HepG2 (cell line): ENCODE data around the gene PPCDC. TPM values are rescaled to one million over a fixed set of nuclear protein-coding genes. Genes with fewer than 3 reads are reported as not detected.

Source experiments
- CENPX ChIP-seq: sonication (generic); formaldehyde crosslinking; IDR thresholded peaks from 2 replicates; pipeline ENCODE4 v1.9.0; 2021; ENCODE audit warnings: mild to moderate bottlenecking, missing genetic modification reagents, moderate library complexity
- KLF12 ChIP-seq: sonication (generic); formaldehyde crosslinking; IDR thresholded peaks from 2 replicates; pipeline ENCODE4 v1.4.0; 2020; ENCODE audit warnings: missing genetic modification reagents, borderline replicate concordance
- MAFG ChIP-seq: sonication (generic); formaldehyde crosslinking; IDR thresholded peaks from 2 replicates; pipeline ENCODE4 v1.5.1; 2020; ENCODE audit warnings: mild to moderate bottlenecking, missing genetic modification reagents
- POLR2AphosphoS5 ChIP-seq: IDR thresholded peaks from 2 replicates; pipeline ENCODE4 v1.6.1; 2012; ENCODE audit warnings: low read depth, low read length
- RAD21 ChIP-seq: fragments of 450-650 bp; formaldehyde crosslinking; IDR thresholded peaks from 2 replicates; pipeline ENCODE4 v1.5.0; 2020; ENCODE audit warnings: mild to moderate bottlenecking
- SALL2 ChIP-seq: sonication (generic); formaldehyde crosslinking; IDR thresholded peaks from 2 replicates; pipeline ENCODE4 v1.8.1; 2023; ENCODE audit warnings: mild to moderate bottlenecking, missing genetic modification reagents, inconsistent platforms
- STAT5B ChIP-seq: sonication (generic); formaldehyde crosslinking; IDR thresholded peaks from 2 replicates; pipeline ENCODE4 v1.4.0; 2020; ENCODE audit warnings: missing genetic modification reagents
- TGIF2 ChIP-seq: IDR thresholded peaks from 2 replicates; pipeline ENCODE4 v1.6.1; 2016; ENCODE audit warnings: control low read depth, missing compliant biosample characterization
- ZFP41 ChIP-seq: sonication (generic); formaldehyde crosslinking; IDR thresholded peaks from 2 replicates; pipeline ENCODE4 v1.4.0; 2020; ENCODE audit warnings: mild to moderate bottlenecking, missing genetic modification reagents, borderline replicate concordance
- ZMYM2 ChIP-seq: sonication (generic); formaldehyde crosslinking; IDR thresholded peaks from 2 replicates; pipeline ENCODE4 v1.8.0; 2022; ENCODE audit warnings: mild to moderate bottlenecking, missing genetic modification reagents
- ZSCAN29 ChIP-seq: sonication (generic); formaldehyde crosslinking; conservative IDR thresholded peaks from 2 replicates; pipeline ENCODE4 v1.4.0; 2020; ENCODE audit warnings: mild to moderate bottlenecking, missing genetic modification reagents
- polyA plus RNA-seq, 8 experiments: library from polyadenylated mRNA; depleted of rRNA in 3 of 8; stranded (reverse) in 7 of 8; unstranded in 1 of 8; fragments of >200 nt; fragmentation: Illumina TruSeq in 4 of 8; extraction: Trizol in 4 of 8; gene quantifications; 2 replicates each; pipeline versions ENCODE4 v1.2.1 to v1.2.3, GENCODE V29; 2011 to 2016; ENCODE audit warnings: low read depth in 4 of 8, missing spikeins in 1 of 8, mixed read lengths in 1 of 8; ENCODE audit not compliant: insufficient read depth in 1 of 8
- total RNA-seq, 5 experiments: library from RNA; depleted of rRNA; stranded (reverse); fragments of >200 nt; fragmentation: Illumina TruSeq; extraction: Trizol; gene quantifications; 2 replicates each; pipeline ENCODE4 v1.2.3, GENCODE V29; 2016; ENCODE audit warnings: low read depth in 1 of 5
- TF ChIP-seq, protein P1 (sequence below): sonication (generic); formaldehyde crosslinking; conservative IDR thresholded peaks from 2 replicates; pipeline ENCODE4 v1.8.0; 2022; ENCODE audit warnings: missing genetic modification reagents
- TF ChIP-seq, protein P2 (sequence below): sonication (generic); formaldehyde crosslinking; IDR thresholded peaks from 2 replicates; pipeline ENCODE4 v1.4.0; 2020; ENCODE audit warnings: missing genetic modification reagents
- TF ChIP-seq, protein P3 (sequence below): sonication (generic); formaldehyde crosslinking; IDR thresholded peaks from 2 replicates; pipeline ENCODE4 v1.9.0; 2021; ENCODE audit warnings: missing genetic modification reagents, borderline replicate concordance
- TF ChIP-seq, protein P4 (sequence below): sonication (generic); formaldehyde crosslinking; IDR thresholded peaks from 2 replicates; pipeline ENCODE4 v1.4.0; 2020; ENCODE audit warnings: low read depth, mild to moderate bottlenecking, missing genetic modification reagents
- TF ChIP-seq, protein P5 (sequence below): sonication (generic); formaldehyde crosslinking; IDR thresholded peaks from 2 replicates; pipeline ENCODE4 v1.9.0; 2021; ENCODE audit warnings: missing genetic modification reagents, borderline replicate concordance
- TF ChIP-seq, protein P6 (sequence below): sonication (generic); formaldehyde crosslinking; IDR thresholded peaks from 2 replicates; pipeline ENCODE4 v1.5.0; 2020; ENCODE audit warnings: missing genetic modification reagents, mild to moderate bottlenecking, borderline replicate concordance
- TF ChIP-seq, protein P7 (sequence below): sonication (generic); formaldehyde crosslinking; conservative IDR thresholded peaks from 2 replicates; pipeline ENCODE4 v1.5.0; 2020; ENCODE audit warnings: missing genetic modification reagents

PPCDC gene
- total and polyA plus RNA-seq, 2 of the 13 experiments (the other 11 are each of a cell fraction or from before 2014, with no cell fraction given): 12.3 to 12.8 TPM

DNA sequence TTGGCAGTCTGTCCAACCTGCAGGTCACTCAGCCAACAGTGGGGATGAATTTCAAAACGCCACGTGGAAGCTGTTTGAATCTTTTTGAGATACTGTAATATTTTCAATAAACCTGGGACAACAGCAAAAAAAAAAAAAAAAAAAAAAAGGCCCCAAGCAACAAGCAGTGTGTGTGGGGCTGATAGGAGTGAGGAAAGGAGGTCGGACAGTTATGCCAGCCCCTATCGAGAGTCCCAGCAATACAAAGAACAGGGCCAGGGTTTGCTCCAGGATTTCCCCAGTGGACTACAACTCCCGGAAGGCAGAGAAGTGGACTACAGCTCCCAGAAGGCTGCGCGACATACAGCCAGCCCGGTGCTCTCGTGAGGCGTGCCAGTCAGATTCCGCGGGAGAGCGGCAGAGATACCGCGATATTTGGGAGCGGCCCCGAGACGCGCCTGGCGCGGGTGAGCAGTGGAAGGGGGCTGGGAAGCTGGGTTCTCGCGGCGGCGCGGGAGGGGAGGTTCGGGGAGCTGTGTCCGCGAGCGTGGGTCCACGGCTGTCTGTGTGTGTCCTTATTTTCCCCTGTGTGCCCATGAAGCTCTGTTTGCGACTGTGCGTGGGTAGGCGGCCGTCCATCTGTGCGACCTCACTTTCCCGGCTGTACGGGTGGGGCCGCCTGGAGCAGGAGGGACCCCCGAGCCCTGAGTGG, at the start of gene PPCDC (continued):
- no peak for TF ChIP-seq MAFG
- TF ChIP-seq SALL2 (CRISPR knock-in tag): peak; percentile 81; the same call in 1 of the 2 replicates
- TF ChIP-seq ZSCAN29: no peak
- TF ChIP-seq, protein P1, sequence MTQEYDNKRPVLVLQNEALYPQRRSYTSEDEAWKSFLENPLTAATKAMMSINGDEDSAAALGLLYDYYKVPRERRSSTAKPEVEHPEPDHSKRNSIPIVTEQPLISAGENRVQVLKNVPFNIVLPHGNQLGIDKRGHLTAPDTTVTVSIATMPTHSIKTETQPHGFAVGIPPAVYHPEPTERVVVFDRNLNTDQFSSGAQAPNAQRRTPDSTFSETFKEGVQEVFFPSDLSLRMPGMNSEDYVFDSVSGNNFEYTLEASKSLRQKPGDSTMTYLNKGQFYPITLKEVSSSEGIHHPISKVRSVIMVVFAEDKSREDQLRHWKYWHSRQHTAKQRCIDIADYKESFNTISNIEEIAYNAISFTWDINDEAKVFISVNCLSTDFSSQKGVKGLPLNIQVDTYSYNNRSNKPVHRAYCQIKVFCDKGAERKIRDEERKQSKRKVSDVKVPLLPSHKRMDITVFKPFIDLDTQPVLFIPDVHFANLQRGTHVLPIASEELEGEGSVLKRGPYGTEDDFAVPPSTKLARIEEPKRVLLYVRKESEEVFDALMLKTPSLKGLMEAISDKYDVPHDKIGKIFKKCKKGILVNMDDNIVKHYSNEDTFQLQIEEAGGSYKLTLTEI (CRISPR knock-in tag): no peak
- TF ChIP-seq POLR2AphosphoS5: peak; percentile 96
- TF ChIP-seq, protein P2, sequence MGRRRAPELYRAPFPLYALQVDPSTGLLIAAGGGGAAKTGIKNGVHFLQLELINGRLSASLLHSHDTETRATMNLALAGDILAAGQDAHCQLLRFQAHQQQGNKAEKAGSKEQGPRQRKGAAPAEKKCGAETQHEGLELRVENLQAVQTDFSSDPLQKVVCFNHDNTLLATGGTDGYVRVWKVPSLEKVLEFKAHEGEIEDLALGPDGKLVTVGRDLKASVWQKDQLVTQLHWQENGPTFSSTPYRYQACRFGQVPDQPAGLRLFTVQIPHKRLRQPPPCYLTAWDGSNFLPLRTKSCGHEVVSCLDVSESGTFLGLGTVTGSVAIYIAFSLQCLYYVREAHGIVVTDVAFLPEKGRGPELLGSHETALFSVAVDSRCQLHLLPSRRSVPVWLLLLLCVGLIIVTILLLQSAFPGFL (CRISPR knock-in tag): no peak
- no peak for TF ChIP-seq ZMYM2 (CRISPR knock-in tag)
- TF ChIP-seq TGIF2 (CRISPR knock-in tag): no peak
- TF ChIP-seq, protein P3, sequence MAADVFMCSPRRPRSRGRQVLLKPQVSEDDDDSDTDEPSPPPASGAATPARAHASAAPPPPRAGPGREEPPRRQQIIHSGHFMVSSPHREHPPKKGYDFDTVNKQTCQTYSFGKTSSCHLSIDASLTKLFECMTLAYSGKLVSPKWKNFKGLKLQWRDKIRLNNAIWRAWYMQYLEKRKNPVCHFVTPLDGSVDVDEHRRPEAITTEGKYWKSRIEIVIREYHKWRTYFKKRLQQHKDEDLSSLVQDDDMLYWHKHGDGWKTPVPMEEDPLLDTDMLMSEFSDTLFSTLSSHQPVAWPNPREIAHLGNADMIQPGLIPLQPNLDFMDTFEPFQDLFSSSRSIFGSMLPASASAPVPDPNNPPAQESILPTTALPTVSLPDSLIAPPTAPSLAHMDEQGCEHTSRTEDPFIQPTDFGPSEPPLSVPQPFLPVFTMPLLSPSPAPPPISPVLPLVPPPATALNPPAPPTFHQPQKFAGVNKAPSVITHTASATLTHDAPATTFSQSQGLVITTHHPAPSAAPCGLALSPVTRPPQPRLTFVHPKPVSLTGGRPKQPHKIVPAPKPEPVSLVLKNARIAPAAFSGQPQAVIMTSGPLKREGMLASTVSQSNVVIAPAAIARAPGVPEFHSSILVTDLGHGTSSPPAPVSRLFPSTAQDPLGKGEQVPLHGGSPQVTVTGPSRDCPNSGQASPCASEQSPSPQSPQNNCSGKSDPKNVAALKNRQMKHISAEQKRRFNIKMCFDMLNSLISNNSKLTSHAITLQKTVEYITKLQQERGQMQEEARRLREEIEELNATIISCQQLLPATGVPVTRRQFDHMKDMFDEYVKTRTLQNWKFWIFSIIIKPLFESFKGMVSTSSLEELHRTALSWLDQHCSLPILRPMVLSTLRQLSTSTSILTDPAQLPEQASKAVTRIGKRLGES (CRISPR knock-in tag): no peak
- TF ChIP-seq, protein P4, sequence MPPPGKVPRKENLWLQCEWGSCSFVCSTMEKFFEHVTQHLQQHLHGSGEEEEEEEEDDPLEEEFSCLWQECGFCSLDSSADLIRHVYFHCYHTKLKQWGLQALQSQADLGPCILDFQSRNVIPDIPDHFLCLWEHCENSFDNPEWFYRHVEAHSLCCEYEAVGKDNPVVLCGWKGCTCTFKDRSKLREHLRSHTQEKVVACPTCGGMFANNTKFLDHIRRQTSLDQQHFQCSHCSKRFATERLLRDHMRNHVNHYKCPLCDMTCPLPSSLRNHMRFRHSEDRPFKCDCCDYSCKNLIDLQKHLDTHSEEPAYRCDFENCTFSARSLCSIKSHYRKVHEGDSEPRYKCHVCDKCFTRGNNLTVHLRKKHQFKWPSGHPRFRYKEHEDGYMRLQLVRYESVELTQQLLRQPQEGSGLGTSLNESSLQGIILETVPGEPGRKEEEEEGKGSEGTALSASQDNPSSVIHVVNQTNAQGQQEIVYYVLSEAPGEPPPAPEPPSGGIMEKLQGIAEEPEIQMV: no peak; the same call in 1 of the 2 replicates
- no peak for TF ChIP-seq CENPX (CRISPR knock-in tag)
- no peak for TF ChIP-seq STAT5B (CRISPR knock-in tag)
- peak; percentile 50; the same call in 1 of the 2 replicates for TF ChIP-seq KLF12 (CRISPR knock-in tag)
- peak; percentile 45 for TF ChIP-seq RAD21 (CRISPR knock-in tag)
- TF ChIP-seq, protein P5, sequence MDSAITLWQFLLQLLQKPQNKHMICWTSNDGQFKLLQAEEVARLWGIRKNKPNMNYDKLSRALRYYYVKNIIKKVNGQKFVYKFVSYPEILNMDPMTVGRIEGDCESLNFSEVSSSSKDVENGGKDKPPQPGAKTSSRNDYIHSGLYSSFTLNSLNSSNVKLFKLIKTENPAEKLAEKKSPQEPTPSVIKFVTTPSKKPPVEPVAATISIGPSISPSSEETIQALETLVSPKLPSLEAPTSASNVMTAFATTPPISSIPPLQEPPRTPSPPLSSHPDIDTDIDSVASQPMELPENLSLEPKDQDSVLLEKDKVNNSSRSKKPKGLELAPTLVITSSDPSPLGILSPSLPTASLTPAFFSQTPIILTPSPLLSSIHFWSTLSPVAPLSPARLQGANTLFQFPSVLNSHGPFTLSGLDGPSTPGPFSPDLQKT: no peak
- TF ChIP-seq, protein P6, sequence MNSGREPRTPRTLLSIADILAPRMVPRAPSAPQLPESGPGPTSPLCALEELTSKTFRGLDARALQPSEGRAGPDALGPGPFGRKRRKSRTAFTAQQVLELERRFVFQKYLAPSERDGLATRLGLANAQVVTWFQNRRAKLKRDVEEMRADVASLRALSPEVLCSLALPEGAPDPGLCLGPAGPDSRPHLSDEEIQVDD (CRISPR knock-in tag): no peak
- TF ChIP-seq ZFP41 (CRISPR knock-in tag): no peak
- TF ChIP-seq, protein P7, sequence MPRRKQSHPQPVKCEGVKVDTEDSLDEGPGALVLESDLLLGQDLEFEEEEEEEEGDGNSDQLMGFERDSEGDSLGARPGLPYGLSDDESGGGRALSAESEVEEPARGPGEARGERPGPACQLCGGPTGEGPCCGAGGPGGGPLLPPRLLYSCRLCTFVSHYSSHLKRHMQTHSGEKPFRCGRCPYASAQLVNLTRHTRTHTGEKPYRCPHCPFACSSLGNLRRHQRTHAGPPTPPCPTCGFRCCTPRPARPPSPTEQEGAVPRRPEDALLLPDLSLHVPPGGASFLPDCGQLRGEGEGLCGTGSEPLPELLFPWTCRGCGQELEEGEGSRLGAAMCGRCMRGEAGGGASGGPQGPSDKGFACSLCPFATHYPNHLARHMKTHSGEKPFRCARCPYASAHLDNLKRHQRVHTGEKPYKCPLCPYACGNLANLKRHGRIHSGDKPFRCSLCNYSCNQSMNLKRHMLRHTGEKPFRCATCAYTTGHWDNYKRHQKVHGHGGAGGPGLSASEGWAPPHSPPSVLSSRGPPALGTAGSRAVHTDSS (CRISPR knock-in tag): no peak
